ENCODE results near the gene MINDY1. TPM values are rescaled to one million over a fixed set of nuclear protein-coding genes. Genes with fewer than 3 reads are reported as not detected.
A peak's percentile ranks its signal among the peaks of the same experiment; 100 is the strongest.

MINDY1 gene
- total RNA-seq, 1 donor from 2014 or later: 28.5 TPM

DNA sequence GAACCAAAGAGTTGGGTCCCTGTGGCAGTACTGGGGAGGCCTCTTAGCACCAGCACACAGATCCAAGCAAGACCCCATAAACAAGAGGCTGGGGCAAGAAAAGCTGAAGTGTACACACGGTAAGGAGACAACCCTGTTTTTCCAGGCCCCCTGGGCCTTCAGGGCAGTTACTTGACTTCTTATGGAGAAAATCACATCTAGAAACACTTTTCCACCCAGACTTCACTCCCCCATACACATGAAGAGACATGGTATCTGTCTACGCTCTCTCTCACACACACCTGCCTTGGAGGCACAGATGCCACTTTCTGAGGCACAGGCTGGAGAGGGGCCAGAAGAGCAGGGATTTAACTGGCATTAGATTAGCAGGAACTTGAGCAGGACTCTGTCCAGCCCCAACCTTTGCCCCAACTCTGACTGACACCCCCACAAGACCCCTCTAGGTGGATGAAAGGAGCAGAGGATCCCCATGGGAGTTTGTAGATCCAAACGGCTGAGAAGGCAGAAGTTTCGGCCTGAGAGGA is 34.2 kb downstream of the MINDY1 start:
- Mint-ChIP-seq H3K9me3 (no peaks in the 10 kb centered on the region), H3K27me3 (no peaks in the 10 kb centered on the region), H3K4me3 (peak overlapping the region; percentile 86), H3K27ac (peak overlapping the region; percentile 67), H3K4me1 (ENCODE audit: unreplicated experiment) (peaks cover 40% of the 10 kb centered on the region), H3K36me3 (peaks cover 14% of the 10 kb centered on the region)
- TF ChIP-seq, protein P1, sequence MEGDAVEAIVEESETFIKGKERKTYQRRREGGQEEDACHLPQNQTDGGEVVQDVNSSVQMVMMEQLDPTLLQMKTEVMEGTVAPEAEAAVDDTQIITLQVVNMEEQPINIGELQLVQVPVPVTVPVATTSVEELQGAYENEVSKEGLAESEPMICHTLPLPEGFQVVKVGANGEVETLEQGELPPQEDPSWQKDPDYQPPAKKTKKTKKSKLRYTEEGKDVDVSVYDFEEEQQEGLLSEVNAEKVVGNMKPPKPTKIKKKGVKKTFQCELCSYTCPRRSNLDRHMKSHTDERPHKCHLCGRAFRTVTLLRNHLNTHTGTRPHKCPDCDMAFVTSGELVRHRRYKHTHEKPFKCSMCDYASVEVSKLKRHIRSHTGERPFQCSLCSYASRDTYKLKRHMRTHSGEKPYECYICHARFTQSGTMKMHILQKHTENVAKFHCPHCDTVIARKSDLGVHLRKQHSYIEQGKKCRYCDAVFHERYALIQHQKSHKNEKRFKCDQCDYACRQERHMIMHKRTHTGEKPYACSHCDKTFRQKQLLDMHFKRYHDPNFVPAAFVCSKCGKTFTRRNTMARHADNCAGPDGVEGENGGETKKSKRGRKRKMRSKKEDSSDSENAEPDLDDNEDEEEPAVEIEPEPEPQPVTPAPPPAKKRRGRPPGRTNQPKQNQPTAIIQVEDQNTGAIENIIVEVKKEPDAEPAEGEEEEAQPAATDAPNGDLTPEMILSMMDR (conservative IDR thresholded peaks at IDR 0.05): peak; percentile 13
- DNase-seq (ENCODE audit: extremely low spot score, unreplicated experiment): no peak

DNA sequence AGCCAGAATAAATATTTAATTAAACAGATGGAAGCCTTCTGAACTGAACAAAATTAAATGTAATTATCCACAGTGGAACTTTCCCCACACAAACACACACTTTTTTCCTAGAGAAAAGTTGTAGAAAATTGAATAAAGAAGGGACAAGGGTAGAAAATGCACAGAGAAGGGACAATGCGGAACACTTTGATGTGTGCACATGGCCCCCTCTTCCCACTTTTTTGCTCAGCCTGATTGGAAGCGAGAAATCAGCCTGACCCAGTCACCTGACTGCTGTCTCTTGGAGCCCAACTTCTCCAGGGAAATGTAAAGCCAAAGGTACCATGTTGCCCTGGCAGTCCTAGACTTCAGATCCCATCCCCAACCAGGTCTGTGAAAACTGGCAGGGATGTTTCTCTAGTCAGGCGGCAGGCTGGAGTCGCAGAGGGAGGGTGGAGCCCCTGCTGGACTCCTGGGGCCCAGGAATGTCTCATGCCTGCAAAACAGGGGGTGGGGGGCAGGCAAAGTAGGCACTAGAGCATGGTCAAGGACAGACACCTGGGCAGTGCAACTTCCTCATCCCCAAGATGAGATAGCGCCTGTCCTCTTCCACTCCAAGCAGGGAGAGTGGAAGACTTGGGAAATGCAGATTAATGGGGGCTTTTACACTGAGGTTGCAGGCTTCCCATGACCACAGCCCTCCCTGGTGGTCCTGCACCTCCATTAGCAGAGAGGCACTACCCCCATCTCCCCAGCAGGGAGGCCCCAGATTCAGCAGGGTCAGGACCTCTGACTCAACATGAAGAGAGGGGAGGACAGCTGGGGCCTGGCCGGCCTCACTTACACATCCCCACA is 34.9 kb downstream of the MINDY1 start:
- peaks cover 38% of the 10 kb centered on the region for H3K4me1 Mint-ChIP-seq (ENCODE audit: unreplicated experiment)
- peak overlapping the region; percentile 86 for H3K4me3 Mint-ChIP-seq
- TF ChIP-seq, protein P1 (conservative IDR thresholded peaks at IDR 0.05): peak; percentile 54
- H3K27me3 Mint-ChIP-seq: no peaks in the 10 kb centered on the region
- peak overlapping the region; percentile 80 for H3K27ac Mint-ChIP-seq
- peaks cover 20% of the 10 kb centered on the region for H3K36me3 Mint-ChIP-seq
- DNase-seq (ENCODE audit: extremely low spot score, unreplicated experiment): no peak
- H3K9me3 Mint-ChIP-seq: no peaks in the 10 kb centered on the region

DNA sequence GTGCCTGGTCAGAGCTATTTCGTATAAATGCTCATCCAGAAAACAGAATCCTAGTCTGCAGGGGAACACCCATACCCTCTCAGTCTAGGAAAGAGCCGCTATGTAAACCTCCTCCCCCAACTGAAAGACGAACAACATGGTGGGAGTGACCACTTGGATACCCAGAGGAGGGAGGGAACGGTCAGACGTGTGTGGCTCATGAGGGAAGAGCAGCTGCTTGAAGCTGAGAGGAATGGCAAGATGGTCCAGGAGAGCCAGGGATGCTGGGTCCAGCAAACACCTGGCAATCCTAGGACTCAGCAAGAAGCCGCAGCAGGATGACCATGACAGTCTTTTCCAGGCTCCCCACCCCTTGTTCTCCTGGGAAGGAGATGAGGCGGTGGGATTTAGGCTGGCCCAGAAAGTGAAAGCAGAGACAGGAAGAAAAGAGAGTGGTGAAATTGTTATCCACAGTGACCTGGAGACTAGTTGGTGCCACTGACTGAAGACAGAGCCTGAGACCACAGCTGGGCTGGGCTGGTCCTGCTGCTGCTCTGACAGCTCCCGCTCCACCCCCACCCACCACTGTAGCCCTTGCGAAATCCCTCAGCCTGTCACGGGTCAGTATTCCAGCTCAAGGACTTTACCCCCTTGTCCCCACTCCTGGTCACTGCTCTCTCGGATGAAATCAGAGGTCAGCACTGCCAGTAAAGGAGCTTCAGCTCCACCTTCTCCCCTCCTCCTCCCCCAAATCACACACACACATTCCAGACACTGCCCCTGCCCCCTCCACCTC is 35.7 kb downstream of the MINDY1 start:
- peaks cover 36% of the 10 kb centered on the region for H3K4me1 Mint-ChIP-seq (ENCODE audit: unreplicated experiment)
- DNase-seq (ENCODE audit: extremely low spot score, unreplicated experiment): no peak
- peak overlapping the region; percentile 86 for H3K4me3 Mint-ChIP-seq
- H3K27me3 Mint-ChIP-seq: no peaks in the 10 kb centered on the region
- H3K36me3 Mint-ChIP-seq: peaks cover 28% of the 10 kb centered on the region
- H3K27ac Mint-ChIP-seq: peak overlapping the region; percentile 80
- TF ChIP-seq, protein P1 (conservative IDR thresholded peaks at IDR 0.05): no peak
- no peaks in the 10 kb centered on the region for H3K9me3 Mint-ChIP-seq

DNA sequence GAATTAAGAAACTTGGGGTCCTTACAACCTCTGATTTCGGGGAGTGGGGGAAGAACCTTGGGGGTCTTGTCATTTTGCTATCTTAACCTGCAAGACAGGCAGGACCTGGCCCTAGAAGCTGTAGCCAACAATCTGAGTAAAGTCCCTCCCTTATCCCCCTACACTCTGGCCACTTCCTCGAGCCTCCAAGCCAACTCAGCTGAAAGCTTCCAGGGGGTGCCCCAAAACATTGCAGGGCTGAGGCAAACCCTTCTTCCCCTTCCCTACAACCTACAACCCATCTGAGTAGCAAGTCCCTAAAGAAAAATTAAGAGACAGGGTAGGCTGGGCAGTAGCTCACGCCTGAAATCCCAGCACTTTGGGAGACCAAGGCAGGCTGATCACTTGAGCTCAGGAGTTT is 37.1 kb downstream of the MINDY1 start:
- Mint-ChIP-seq H3K4me1 (ENCODE audit: unreplicated experiment) (peaks cover 36% of the 10 kb centered on the region), H3K9me3 (no peaks in the 10 kb centered on the region), H3K4me3 (no peak overlapping the region), H3K36me3 (peaks cover 33% of the 10 kb centered on the region), H3K27me3 (no peaks in the 10 kb centered on the region), H3K27ac (no peak overlapping the region)
- DNase-seq (ENCODE audit: extremely low spot score, unreplicated experiment): no peak
- TF ChIP-seq, protein P1 (conservative IDR thresholded peaks at IDR 0.05): no peak

DNA sequence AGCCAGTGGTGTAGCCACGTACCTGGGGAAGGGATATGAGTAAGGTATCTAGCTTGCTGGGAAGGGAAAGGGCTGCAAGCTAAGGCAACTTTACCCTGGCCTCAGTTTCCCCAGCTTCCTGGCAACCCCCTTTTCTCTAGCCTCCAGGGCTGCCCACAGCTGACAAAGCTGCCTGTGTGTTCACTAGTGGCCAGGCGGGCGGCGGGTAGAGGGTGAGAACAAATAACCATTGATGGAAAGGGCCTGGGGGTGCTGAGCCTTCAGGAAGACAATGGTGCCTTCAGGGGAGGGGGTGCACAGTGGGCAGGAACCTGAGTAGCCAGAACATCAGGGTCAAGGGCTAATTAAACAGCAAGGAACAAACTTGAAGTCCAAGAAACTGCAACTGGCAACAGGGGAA is 38.2 kb downstream of the MINDY1 start:
- H3K27ac Mint-ChIP-seq: peak overlapping the region; percentile 48
- TF ChIP-seq, protein P1 (conservative IDR thresholded peaks at IDR 0.05): no peak
- peaks cover 36% of the 10 kb centered on the region for H3K4me1 Mint-ChIP-seq (ENCODE audit: unreplicated experiment)
- H3K4me3 Mint-ChIP-seq: no peak overlapping the region
- H3K27me3 Mint-ChIP-seq: no peaks in the 10 kb centered on the region
- H3K36me3 Mint-ChIP-seq: peaks cover 45% of the 10 kb centered on the region
- DNase-seq (ENCODE audit: extremely low spot score, unreplicated experiment): no peak
- no peaks in the 10 kb centered on the region for H3K9me3 Mint-ChIP-seq
